ENCODE measurements around the gene ACSL3.
"Not testable (repeated sequence)": the region's sequence is repeated elsewhere in the genome, so short reads cannot be mapped to it uniquely, and the experiment has no call there.

ACSL3 gene

GRCh38 chr2:222851956-222852617 is 8.7 kb upstream of the ACSL3 start:
- DNase-seq (ENCODE audit: extremely low read depth in 1 of 2, low read depth in 1 of 2): no peak

GRCh38 chr2:222854773-222855700 is 5.8 kb upstream of the ACSL3 start:
- DNase-seq (ENCODE audit: extremely low read depth in 1 of 2, low read depth in 1 of 2): no peak

DNA sequence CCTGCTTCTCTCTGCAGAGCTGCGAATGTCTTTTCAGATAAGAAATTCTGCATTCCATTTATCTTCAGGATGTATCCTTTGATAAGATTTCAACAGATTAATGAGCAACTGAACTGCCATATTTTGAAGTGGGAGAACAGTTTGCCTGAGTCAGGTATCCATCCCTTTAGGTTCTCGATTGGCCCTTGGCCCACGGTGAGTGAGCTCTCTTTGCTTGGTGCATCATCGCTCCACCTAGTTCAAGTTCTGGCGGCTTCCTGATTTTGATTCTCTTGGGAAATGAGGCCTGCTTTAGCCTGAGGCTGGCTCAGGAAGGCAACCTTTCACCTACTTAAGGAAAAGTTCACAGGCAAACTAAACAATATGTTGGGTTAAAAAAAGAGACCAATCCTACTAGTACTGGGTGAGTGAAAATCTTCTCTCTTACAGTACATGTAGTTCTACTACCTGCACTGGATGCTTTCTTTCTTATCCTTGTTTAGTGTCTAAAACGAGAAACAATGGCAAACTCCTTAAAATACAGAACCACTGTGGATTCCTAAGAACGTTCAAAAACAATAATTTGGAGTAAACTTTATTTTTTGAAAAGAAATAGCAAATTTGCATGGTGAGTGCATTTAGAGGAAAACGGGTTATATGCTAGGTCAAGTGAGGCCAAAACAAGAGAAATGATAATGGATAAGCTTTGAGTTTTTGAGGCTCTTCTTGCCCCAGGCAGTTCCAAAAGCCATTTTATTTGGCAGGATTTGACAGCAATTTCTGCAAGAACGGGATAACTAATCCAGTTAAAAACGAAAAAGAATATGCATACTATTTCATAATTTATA is 837 bp upstream of the ACSL3 start:
- DNase-seq (ENCODE audit: extremely low read depth in 1 of 2, low read depth in 1 of 2): no peak

DNA sequence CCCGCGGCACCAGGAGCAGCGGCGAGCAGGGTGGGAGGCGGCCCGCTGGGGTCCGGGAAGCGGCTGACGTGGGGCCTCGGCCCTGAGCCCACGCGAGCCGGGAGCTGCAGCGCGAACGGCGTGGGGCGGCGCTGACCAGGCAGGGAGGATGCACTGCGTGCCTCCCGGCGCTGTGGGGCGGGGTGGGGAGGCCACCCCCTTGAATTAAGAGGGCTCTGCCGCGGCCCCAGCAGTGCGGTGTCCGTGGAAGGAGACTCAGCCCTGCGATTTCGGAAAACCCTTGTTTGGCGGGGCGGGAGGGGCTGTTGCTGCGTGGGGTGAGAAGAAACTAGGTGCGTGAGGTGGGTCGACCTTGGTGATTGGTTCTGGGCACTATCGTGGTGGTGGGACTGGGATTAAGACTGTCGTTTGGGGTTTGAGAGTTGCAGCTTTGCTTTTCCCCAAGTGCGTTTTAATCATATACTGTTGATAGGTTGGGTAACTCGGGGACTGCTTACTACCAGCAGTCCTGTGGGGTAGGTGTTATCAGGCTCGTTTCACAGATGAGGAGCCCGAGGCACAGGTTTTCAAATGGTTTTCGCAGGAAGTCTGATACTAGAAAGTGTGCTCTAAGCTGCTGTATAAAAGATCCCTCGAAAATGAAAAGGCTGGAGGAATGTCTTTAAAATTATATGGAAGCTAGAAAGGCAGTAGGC is 722 bp downstream of the ACSL3 start:
- peak; percentile 2 to 19 for DNase-seq (ENCODE audit: extremely low read depth in 1 of 2, low read depth in 1 of 2)

- DNase-seq (ENCODE audit: extremely low read depth in 1 of 2, low read depth in 1 of 2): no peak
Observed at GRCh38 chr2:222862106-222862908, 1.5 kb downstream of the ACSL3 start.

- no peak for DNase-seq (ENCODE audit: extremely low read depth in 1 of 2, low read depth in 1 of 2)
Observed at GRCh38 chr2:222862909-222863544, 2.2 kb downstream of the ACSL3 start.

DNA sequence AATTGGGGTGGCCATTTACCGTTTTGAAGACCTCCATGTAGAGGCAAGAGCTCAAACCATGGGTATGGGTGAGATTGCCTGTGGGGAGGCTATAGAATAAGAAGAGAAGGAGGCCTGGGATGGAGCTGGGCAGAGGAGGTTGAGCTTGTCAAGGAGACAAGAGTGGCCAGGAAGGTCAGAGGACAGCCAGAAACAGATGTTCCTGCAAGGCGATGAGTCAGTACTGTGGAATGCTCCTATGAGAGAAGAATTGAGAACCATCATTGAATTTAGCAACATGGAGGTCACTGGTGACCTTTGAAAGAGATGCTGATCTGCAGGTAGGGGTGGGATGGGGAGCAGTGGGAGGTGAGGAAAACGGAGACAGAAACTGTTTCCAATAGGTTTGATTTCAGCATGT is 3.5 kb downstream of the ACSL3 start:
- DNase-seq (ENCODE audit: extremely low read depth in 1 of 2, low read depth in 1 of 2): no peak

DNA sequence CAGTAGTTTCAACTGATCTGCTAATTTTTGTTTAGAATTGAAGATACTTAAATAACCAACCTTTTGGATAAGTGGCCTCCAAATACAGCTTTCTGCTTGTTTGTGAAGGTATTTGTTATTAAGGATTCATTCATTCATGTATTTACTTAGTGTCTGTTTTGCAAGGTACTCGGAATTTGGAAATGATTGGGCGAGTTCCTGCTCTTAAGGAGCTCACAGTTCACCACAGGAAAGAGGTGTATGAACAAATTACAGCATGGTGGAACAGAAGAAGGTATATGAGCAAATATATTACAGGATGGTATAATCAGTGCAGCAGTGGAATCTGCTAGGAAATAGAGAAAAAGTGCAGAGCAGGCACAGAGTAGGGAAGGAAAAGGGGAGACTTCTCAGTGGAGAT is 4.5 kb downstream of the ACSL3 start:
- DNase-seq (ENCODE audit: extremely low read depth in 1 of 2, low read depth in 1 of 2): no peak

DNA sequence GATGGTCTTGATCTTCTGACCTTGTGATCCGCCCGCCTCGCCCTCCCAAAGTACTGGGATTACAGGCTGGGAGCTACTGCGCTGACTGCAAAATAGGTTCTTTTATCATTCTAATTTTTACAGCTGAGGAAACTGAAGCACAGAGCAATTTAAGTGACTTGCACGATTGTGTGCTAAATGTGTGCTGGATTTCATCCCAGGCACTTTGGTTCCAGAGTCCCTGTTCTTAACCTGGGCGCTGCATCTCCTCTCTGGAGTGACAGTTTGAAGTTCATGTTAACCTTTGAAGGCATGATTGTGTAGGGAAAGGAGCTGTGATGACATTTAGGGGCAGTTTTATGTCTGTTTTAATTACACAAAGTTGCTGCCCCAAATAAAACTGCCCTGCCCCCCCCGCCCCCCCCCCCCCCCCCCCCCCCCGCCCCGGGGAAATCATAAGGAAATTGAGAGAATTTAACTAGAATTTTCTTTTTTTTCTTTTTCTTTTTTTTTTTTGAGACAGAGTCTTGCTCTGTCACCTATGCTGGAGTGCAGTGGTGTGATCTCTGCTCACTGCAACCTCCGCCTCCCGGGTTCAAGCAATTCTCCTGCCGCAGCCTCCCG is 5.6 kb downstream of the ACSL3 start:
- no peak for DNase-seq (ENCODE audit: extremely low read depth in 1 of 2, low read depth in 1 of 2)

DNA sequence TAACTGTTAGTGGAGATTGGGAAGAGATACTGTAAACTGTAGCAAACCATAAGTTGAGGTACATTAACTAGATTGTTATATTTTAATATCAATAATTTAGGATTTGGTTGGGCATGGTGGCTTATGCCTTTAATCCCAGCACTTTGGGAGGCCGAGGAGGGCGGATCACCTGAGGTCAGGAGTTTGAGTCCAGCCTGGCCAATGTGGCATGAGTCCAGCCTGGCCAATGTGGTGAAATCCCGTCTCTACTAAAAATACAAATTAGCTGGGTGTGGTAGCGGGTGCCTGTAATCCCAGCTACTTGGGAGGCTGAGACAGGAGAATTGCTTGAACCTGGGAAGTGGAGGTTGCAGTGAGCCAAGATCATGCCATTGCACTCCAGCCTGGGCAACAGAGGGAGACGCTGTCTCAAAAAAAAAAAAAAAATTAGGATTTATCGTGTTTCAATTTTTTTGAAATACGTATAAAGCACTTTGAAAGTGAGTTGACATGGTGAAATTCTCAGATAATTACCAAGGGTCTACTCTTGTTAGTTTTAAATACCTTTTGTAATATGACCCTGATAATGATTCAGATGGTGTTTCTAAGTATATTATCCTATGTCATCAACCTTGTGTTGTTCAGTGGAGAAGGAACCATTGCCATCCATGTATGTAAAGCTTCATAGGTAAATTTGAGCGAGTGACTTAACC is 7.9 kb downstream of the ACSL3 start:
- not testable (repeated sequence) for DNase-seq (ENCODE audit: extremely low read depth in 1 of 2, low read depth in 1 of 2)

GRCh38 chr2:222869252-222869560 is 8.4 kb downstream of the ACSL3 start:
- DNase-seq (ENCODE audit: extremely low read depth in 1 of 2, low read depth in 1 of 2): no peak

DNA sequence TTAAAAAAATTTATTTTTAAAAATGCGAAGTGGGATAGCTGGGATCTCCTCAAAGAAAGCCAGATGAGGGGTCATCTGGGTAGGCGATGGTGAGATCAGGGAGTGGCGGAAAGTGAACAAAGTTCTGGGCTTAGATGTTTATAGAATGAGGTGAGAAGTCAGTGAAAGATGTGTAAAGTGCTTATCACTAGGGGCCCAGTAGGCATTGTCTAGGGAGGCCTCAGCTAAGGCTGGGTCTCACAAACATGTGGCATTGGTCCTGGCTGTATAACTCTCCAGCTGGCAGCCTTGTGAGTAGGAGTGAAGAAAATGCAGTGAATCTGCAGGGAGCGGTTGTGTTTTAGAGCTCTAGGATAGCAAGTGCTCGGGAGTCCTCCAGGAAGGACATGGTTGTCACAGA is 10.5 kb downstream of the ACSL3 start:
- no peak for DNase-seq (ENCODE audit: extremely low read depth in 1 of 2, low read depth in 1 of 2)

- no peak for DNase-seq (ENCODE audit: extremely low read depth in 1 of 2, low read depth in 1 of 2)
Observed at GRCh38 chr2:222872551-222872950, 11.7 kb downstream of the ACSL3 start.

- DNase-seq (ENCODE audit: extremely low read depth in 1 of 2, low read depth in 1 of 2): no peak
Observed at GRCh38 chr2:222875482-222875881, 14.6 kb downstream of the ACSL3 start.

- no peak for DNase-seq (ENCODE audit: extremely low read depth in 1 of 2, low read depth in 1 of 2)
Observed at GRCh38 chr2:222876947-222877346, 16.1 kb downstream of the ACSL3 start.

GRCh38 chr2:222877556-222878300 is 16.9 kb downstream of the ACSL3 start:
- no peak for DNase-seq (ENCODE audit: extremely low read depth in 1 of 2, low read depth in 1 of 2)

DNA sequence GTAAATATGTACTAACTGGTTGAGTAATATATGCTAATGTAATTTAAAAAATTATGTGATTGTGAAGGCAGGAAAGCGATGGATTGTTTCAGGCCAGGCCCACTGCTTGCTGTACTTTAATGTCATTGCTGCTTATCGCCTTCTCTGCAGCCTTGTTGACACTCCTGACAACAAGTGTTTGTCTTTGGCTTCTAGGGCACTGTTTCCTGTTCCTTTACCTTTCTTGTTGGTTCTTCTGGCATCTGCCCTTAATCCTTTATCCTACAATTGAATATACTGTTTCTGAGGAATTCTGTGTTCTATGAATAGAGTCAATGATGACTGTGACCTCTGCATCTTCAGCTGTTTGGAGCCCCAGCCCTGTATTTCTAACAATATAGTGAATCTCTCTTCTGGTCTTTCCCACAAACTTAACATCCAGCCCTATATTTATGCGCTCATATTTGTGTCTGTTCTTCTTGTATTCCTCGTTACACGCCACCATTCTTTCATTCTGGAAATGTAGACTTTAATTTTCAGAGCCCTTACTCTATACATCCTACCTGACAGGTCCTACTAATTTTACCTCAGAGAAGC is 17.6 kb downstream of the ACSL3 start:
- no peak for DNase-seq (ENCODE audit: extremely low read depth in 1 of 2, low read depth in 1 of 2)

All from activated CD8-positive, alpha-beta memory T cell treated with anti-CD3 and anti-CD28 coated beads for 1 hour (primary cell).